K562 (cell line): ENCODE results near the gene NUBP2. TPM values are rescaled to one million over a fixed set of nuclear protein-coding genes. Genes with fewer than 3 reads are reported as not detected.

Experiments used
- COPS2 ChIP-seq: fragments of 450-650 bp; conservative IDR thresholded peaks from 2 replicates; pipeline ENCODE4 v1.6.1; 2016; ENCODE audit warnings: mild to moderate bottlenecking, moderate library complexity
- CTCFL ChIP-seq: IDR thresholded peaks from 2 replicates; pipeline ENCODE4 v1.6.1; 2011; ENCODE audit warnings: borderline replicate concordance, low read depth, mild to moderate bottlenecking, moderate library complexity, low read length; ENCODE audit not compliant: insufficient read depth, poor library complexity, severe bottlenecking
- FOXK2 ChIP-seq, 2 experiments: fragments of 450-650 bp; IDR thresholded peaks in 1 of 2; conservative IDR thresholded peaks in 1 of 2; 2 replicates each; pipeline ENCODE4 v1.6.1; 2016; ENCODE audit warnings: low read depth in 2 of 2, mild to moderate bottlenecking in 1 of 2
- JUNB ChIP-seq: fragments of 450-650 bp; formaldehyde crosslinking; conservative IDR thresholded peaks from 2 replicates; pipeline ENCODE4 v1.4.0; 2020; ENCODE audit warnings: mild to moderate bottlenecking
- MIER1 ChIP-seq: fragments of 450-650 bp; IDR thresholded peaks from 2 replicates; pipeline ENCODE4 v1.6.1; 2016; ENCODE audit warnings: antibody characterized with exemption, mild to moderate bottlenecking, low read depth
- TFAM ChIP-seq: fragments of 250-450 bp; sonication (Bioruptor Pico); conservative IDR thresholded peaks from 2 replicates; pipeline ENCODE4 v1.5.0; 2021; ENCODE audit warnings: mild to moderate bottlenecking, moderate library complexity
- ZBTB2 ChIP-seq: fragments of 450-650 bp; IDR thresholded peaks from 2 replicates; pipeline ENCODE4 v1.6.1; 2016; ENCODE audit warnings: antibody characterized with exemption
- ZBTB9 ChIP-seq: fragments of 450-650 bp; formaldehyde crosslinking; IDR thresholded peaks from 2 replicates; pipeline ENCODE4 v1.4.0; 2020; ENCODE audit warnings: mild to moderate bottlenecking, moderate library complexity
- ZNF133 ChIP-seq: fragments of 250-450 bp; sonication (Bioruptor Pico); IDR thresholded peaks from 2 replicates; pipeline ENCODE4 v1.4.0; 2020; ENCODE audit warnings: mild to moderate bottlenecking
- ZNF184 ChIP-seq: sonication (generic); formaldehyde crosslinking; IDR thresholded peaks from 2 replicates; pipeline ENCODE4 v1.5.0; 2020; ENCODE audit warnings: missing genetic modification reagents
- polyA plus RNA-seq, 8 experiments: library from polyadenylated mRNA; depleted of rRNA in 4 of 8; stranded (reverse) in 5 of 8; unstranded in 3 of 8; fragments of >200 nt; fragmentation: Nextera tagmentation in 2 of 8; fragmentation: Illumina TruSeq in 1 of 8; extraction: Ambion mirVana in 2 of 8; extraction: Trizol in 1 of 8; gene quantifications; 2 replicates each; pipeline versions ENCODE4 v1.2.1 to v1.2.3, GENCODE V29; 2011 to 2014; ENCODE audit warnings: inconsistent platforms in 1 of 8, missing spikeins in 1 of 8
- total RNA-seq, 7 experiments: library from RNA; depleted of rRNA in 6 of 7; stranded (reverse); fragments of >200 nt in 6 of 7; fragmentation: Illumina TruSeq in 2 of 7; extraction: Trizol in 2 of 7; gene quantifications; 2 replicates each; pipeline versions ENCODE4 v1.2.1 to v1.2.3, GENCODE V29; 2011 to 2021; ENCODE audit warnings: low replicate concordance in 1 of 7
- TF ChIP-seq, protein P1 (sequence below), 2 experiments: fragments of 450-650 bp; formaldehyde crosslinking in 1 of 2; IDR thresholded peaks; 2 replicates each; pipeline versions ENCODE4 v1.4.0 to v1.6.1; 2014 to 2020; ENCODE audit warnings: mild to moderate bottlenecking in 2 of 2, borderline replicate concordance in 1 of 2, low read depth in 1 of 2

Gene NUBP2
- total and polyA plus RNA-seq, 9 of the 15 experiments (the other 6 are each of a cell fraction or from before 2014, with no cell fraction given) = 1.8 to 115 (median 24.0) TPM

GRCh38 chr16:1826691-1827573 is 44.2 kb downstream of the NUBP2 start, which contains the start of the genes FAHD1 and HAGH (continued):
- TF ChIP-seq CTCFL (no peak), ZBTB2 (0 out of 2 replicates have a peak, but pooled peaks have one; percentile 39), ZNF133 (no peak), TFAM (CRISPR knock-in tag) (no peak), COPS2 (no peak), ZBTB9 (CRISPR knock-in tag) (peak; percentile 68; the same call in 1 of the 2 replicates), JUNB (CRISPR knock-in tag) (no peak), ZNF184 (no peak), MIER1 (no peak), FOXK2 (conservative IDR thresholded peaks at IDR 0.05 in 1 of 2, IDR thresholded peaks at IDR 0.05 in 1 of 2; ENCODE audit: low read depth in 2 of 2) (peak; percentile 85 to 86; a peak in 3 of 4 replicates)
- TF ChIP-seq, protein P1, sequence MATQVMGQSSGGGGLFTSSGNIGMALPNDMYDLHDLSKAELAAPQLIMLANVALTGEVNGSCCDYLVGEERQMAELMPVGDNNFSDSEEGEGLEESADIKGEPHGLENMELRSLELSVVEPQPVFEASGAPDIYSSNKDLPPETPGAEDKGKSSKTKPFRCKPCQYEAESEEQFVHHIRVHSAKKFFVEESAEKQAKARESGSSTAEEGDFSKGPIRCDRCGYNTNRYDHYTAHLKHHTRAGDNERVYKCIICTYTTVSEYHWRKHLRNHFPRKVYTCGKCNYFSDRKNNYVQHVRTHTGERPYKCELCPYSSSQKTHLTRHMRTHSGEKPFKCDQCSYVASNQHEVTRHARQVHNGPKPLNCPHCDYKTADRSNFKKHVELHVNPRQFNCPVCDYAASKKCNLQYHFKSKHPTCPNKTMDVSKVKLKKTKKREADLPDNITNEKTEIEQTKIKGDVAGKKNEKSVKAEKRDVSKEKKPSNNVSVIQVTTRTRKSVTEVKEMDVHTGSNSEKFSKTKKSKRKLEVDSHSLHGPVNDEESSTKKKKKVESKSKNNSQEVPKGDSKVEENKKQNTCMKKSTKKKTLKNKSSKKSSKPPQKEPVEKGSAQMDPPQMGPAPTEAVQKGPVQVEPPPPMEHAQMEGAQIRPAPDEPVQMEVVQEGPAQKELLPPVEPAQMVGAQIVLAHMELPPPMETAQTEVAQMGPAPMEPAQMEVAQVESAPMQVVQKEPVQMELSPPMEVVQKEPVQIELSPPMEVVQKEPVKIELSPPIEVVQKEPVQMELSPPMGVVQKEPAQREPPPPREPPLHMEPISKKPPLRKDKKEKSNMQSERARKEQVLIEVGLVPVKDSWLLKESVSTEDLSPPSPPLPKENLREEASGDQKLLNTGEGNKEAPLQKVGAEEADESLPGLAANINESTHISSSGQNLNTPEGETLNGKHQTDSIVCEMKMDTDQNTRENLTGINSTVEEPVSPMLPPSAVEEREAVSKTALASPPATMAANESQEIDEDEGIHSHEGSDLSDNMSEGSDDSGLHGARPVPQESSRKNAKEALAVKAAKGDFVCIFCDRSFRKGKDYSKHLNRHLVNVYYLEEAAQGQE (IDR thresholded peaks at IDR 0.05; ENCODE audit: borderline replicate concordance) = peak; percentile 94
- TF ChIP-seq, protein P1 (CRISPR knock-in tag; IDR thresholded peaks at IDR 0.05; ENCODE audit: low read depth) = 0 out of 2 replicates have a peak, but pooled peaks have one; percentile 53
